Calu3 (cell line): ENCODE measurements around the gene HSPA6. TPM values are rescaled to one million over a fixed set of nuclear protein-coding genes. Genes with fewer than 3 reads are reported as not detected.
"Not testable (repeated sequence)": the region's sequence is repeated elsewhere in the genome, so short reads cannot be mapped to it uniquely, and the experiment has no call there.

ENCODE experiments used
- BruUV-seq: library from RNA; stranded (reverse); fragments of 400-500 nt; replicated peaks from 2 replicates; lab custom pipeline; 2021; lab: Mats Ljungman, UMichigan
- CTCF ChIA-PET: fragments of 300-600 bp; sonication (Branson Sonifier 250); formaldehyde crosslinking; loops from one replicate; lab custom pipeline; 2022; ENCODE audit warnings: antibody characterized with exemption; lab: Charles Lee
- DNase-seq: peaks from one replicate; pipeline ENCODE4 v3.0.0; 2022
- H3K27ac Mint-ChIP-seq: one replicate; pipeline ENCODE4 v1.8.0; 2022; ENCODE audit warnings: mixed read lengths; ENCODE audit not compliant: unreplicated experiment
- H3K27me3 Mint-ChIP-seq: one replicate; pipeline ENCODE4 v1.8.0; 2022; ENCODE audit warnings: mixed read lengths; ENCODE audit not compliant: unreplicated experiment
- H3K36me3 Mint-ChIP-seq: one replicate; pipeline ENCODE4 v1.8.0; 2022; ENCODE audit warnings: mild to moderate bottlenecking, moderate library complexity, mixed read lengths; ENCODE audit not compliant: insufficient read depth, unreplicated experiment
- H3K4me1 Mint-ChIP-seq: one replicate; pipeline ENCODE4 v1.8.0; 2022; ENCODE audit warnings: mild to moderate bottlenecking, low read depth, mixed read lengths; ENCODE audit not compliant: unreplicated experiment
- H3K4me3 Mint-ChIP-seq: one replicate; pipeline ENCODE4 v1.8.0; 2022; ENCODE audit warnings: mild to moderate bottlenecking, low read depth, moderate library complexity, mixed read lengths; ENCODE audit not compliant: unreplicated experiment
- H3K9me3 Mint-ChIP-seq: one replicate; pipeline ENCODE4 v1.8.0; 2022; ENCODE audit warnings: low read depth, mixed read lengths; ENCODE audit not compliant: unreplicated experiment
- CTCF ChIP-seq: fragments of 200-600 bp; IDR thresholded peaks from one replicate; pipeline ENCODE4 v1.8.0; 2022; ENCODE audit warnings: antibody characterized with exemption; ENCODE audit not compliant: unreplicated experiment
- intact Hi-C: fragments of 100-400 bp; cut with micrococcal nuclease; formaldehyde crosslinking; loops from one replicate; pipeline ENCODE4 v1.10.0; 2022; ENCODE audit not compliant: unreplicated experiment
- total RNA-seq: library from RNA; stranded (reverse); gene quantifications from 2 replicates; pipeline ENCODE4 v1.2.3, GENCODE V29; 2022

HSPA6 gene
- total RNA-seq, 1 experiment from 2014 or later: 1.3 TPM

GRCh38 chr1:161549652-161550051, 25.3 kb downstream of the HSPA6 start, which contains the start of gene FCGR3A:
FCGR3A (minus strand) TSS chr1:161549818; CDS start chr1:161549736, 82 bp downstream.
- CTCF ChIA-PET: no interaction called here
- Mint-ChIP-seq H3K36me3 (no peaks in the 10 kb centered on the region), H3K27me3 (peaks cover 2% of the 10 kb centered on the region), H3K27ac (no peak within 1 kb of the TSS), H3K9me3 (peaks cover 2% of the 10 kb centered on the region), H3K4me3 (no peak within 1 kb of the TSS), H3K4me1 (no peaks in the 10 kb centered on the region)
- no peak for TF ChIP-seq CTCF
- no peak for DNase-seq
- BruUV-seq: no TSS peak
- intact Hi-C loops: loop anchor here (10.0 kb wide), 1 partner anchor 75 kb away; no protein-coding TSS in a partner anchor

GRCh38 chr1:161550942-161551341, 26.6 kb downstream of the HSPA6 start:
- BruUV-seq, H3K4me1 Mint-ChIP-seq, intact Hi-C loops, H3K36me3 Mint-ChIP-seq, H3K4me3 Mint-ChIP-seq, H3K9me3 Mint-ChIP-seq, H3K27ac Mint-ChIP-seq, DNase-seq: not testable (repeated sequence)
- CTCF ChIA-PET: interaction anchor here (0.7 kb wide), 1 partner anchor 597 kb away, joined by 3 read pairs; no protein-coding TSS in a partner anchor
- peaks cover 15% of the 10 kb centered on the region for H3K27me3 Mint-ChIP-seq

- H3K9me3 Mint-ChIP-seq, BruUV-seq, CTCF ChIA-PET, DNase-seq, H3K4me1 Mint-ChIP-seq, H3K4me3 Mint-ChIP-seq, intact Hi-C loops, H3K36me3 Mint-ChIP-seq, H3K27ac Mint-ChIP-seq: not testable (repeated sequence)
- H3K27me3 Mint-ChIP-seq: peaks cover 18% of the 10 kb centered on the region
Observed at GRCh38 chr1:161553631-161554030, 29.3 kb downstream of the HSPA6 start.

GRCh38 chr1:161554340-161554739, 30.0 kb downstream of the HSPA6 start:
- BruUV-seq, H3K36me3 Mint-ChIP-seq, DNase-seq, H3K27ac Mint-ChIP-seq, H3K9me3 Mint-ChIP-seq, CTCF ChIA-PET, intact Hi-C loops, H3K4me1 Mint-ChIP-seq, H3K4me3 Mint-ChIP-seq: not testable (repeated sequence)
- peaks cover 18% of the 10 kb centered on the region for H3K27me3 Mint-ChIP-seq

- intact Hi-C loops, H3K4me1 Mint-ChIP-seq, CTCF ChIA-PET: not testable (repeated sequence)
Observed at GRCh38 chr1:161554815-161555417, 30.6 kb downstream of the HSPA6 start.

GRCh38 chr1:161556143-161556542, 31.8 kb downstream of the HSPA6 start:
- CTCF ChIA-PET, H3K4me1 Mint-ChIP-seq, intact Hi-C loops, H3K4me3 Mint-ChIP-seq, DNase-seq, H3K27ac Mint-ChIP-seq, H3K36me3 Mint-ChIP-seq, H3K9me3 Mint-ChIP-seq, BruUV-seq: not testable (repeated sequence)
- peaks cover 18% of the 10 kb centered on the region for H3K27me3 Mint-ChIP-seq

More at GRCh38 chr1:161554815-161555417, 30.6 kb downstream of the HSPA6 start:
- not testable (repeated sequence) for H3K36me3 Mint-ChIP-seq, H3K9me3 Mint-ChIP-seq, H3K27ac Mint-ChIP-seq, H3K4me3 Mint-ChIP-seq, DNase-seq, BruUV-seq
- H3K27me3 Mint-ChIP-seq: peaks cover 18% of the 10 kb centered on the region

- DNase-seq, H3K9me3 Mint-ChIP-seq, H3K36me3 Mint-ChIP-seq, H3K27ac Mint-ChIP-seq, CTCF ChIA-PET, H3K4me3 Mint-ChIP-seq, intact Hi-C loops, H3K4me1 Mint-ChIP-seq, BruUV-seq: not testable (repeated sequence)
- peaks cover 18% of the 10 kb centered on the region for H3K27me3 Mint-ChIP-seq
Observed at GRCh38 chr1:161556990-161557389, 32.6 kb downstream of the HSPA6 start.

- CTCF ChIA-PET, H3K4me3 Mint-ChIP-seq, DNase-seq, H3K9me3 Mint-ChIP-seq, H3K27ac Mint-ChIP-seq, H3K36me3 Mint-ChIP-seq, BruUV-seq, intact Hi-C loops, H3K4me1 Mint-ChIP-seq: not testable (repeated sequence)
- H3K27me3 Mint-ChIP-seq: peaks cover 18% of the 10 kb centered on the region
Observed at GRCh38 chr1:161557506-161558450, 33.4 kb downstream of the HSPA6 start.
